Measurements from ENCODE around the gene SETD1B.
"Not testable (repeated sequence)": the region's sequence is repeated elsewhere in the genome, so short reads cannot be mapped to it uniquely, and the experiment has no call there.

SETD1B gene

DNA sequence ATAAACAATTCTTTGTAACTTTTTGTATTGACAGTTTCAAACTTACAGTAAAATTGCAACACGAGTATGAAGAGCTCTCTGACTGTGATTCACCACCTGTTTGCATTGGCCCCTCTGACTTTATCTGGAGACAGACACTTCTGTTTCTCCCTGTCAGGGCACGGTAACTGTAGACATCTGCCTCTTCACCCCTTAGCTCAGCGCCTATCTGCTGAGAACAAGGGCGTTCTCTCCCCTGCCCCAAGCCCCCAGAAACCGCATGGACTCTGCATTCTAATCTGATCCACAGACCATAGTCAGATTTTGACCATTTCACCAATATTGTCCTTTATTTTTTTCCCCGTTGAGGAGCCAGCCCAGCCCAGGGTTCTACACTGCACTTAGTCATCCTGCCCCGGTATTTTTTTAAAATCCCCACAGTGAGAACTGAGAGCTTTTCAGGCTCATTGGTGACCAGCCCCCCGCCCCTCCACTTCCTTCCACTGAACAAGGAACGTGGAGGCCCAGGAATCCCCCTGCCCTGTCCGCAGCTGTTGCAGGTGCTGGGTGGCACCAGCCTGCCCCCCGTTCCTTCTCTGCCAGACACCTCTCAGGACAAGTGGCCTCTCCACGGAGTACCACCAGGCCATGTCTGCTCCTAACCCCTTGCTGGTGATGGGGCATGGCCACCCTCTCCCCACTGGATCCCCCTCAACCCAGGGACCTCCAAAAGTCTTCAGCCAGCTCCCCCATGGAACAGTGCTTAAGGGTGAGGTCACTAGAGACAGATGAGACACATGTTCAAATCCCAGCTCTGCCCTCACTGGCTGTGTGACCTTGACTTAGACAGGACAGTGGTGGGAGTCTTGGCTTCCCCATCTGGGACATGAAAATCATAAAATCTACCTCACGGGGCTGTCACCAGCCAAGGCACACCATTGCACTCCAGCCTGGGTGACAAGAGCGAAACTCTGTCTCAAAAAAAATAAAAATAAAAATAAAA is 21.5 kb upstream of the SETD1B start:
- H3K4me3 ChIP-seq (ENCODE audit: low read length): no peak overlapping the region

GRCh38 chr12:121783766-121784165 is 20.0 kb upstream of the SETD1B start:
- H3K9me3 ChIP-seq (ENCODE audit: insufficient read depth, low read depth, low read length): no peaks in the 10 kb centered on the region
- H3K9ac ChIP-seq (ENCODE audit: low read depth, low read length): no peak overlapping the region
- no peak overlapping the region for H3K4me3 ChIP-seq (ENCODE audit: low read length)
- no peak overlapping the region for H3K27ac ChIP-seq (ENCODE audit: low read length)
- peaks cover under 1% of the 10 kb centered on the region; the same call in 1 of the 2 replicates for H3K36me3 ChIP-seq (ENCODE audit: insufficient read depth, low read depth, low read length)
- no peaks in the 10 kb centered on the region for H3K27me3 ChIP-seq (ENCODE audit: insufficient read depth, low read length)
- peaks cover 7% of the 10 kb centered on the region; the same call in 1 of the 2 replicates for H3K4me1 ChIP-seq (ENCODE audit: insufficient read depth, low read length)

More for the DNA sequence above, 21.5 kb upstream of the SETD1B start:
- H3K9me3 ChIP-seq (ENCODE audit: insufficient read depth, low read depth, low read length): no peaks in the 10 kb centered on the region
- peaks cover 7% of the 10 kb centered on the region; the same call in 1 of the 2 replicates for H3K4me1 ChIP-seq (ENCODE audit: insufficient read depth, low read length)
- peaks cover 5% of the 10 kb centered on the region; the same call in 1 of the 2 replicates for H3K36me3 ChIP-seq (ENCODE audit: insufficient read depth, low read depth, low read length)
- H3K27me3 ChIP-seq (ENCODE audit: insufficient read depth, low read length): no peaks in the 10 kb centered on the region
- H3K9ac ChIP-seq (ENCODE audit: low read depth, low read length): 0 out of 2 replicates have a peak overlapping the region, but pooled peaks have one; percentile 25
- H3K27ac ChIP-seq (ENCODE audit: low read length): no peak overlapping the region

DNA sequence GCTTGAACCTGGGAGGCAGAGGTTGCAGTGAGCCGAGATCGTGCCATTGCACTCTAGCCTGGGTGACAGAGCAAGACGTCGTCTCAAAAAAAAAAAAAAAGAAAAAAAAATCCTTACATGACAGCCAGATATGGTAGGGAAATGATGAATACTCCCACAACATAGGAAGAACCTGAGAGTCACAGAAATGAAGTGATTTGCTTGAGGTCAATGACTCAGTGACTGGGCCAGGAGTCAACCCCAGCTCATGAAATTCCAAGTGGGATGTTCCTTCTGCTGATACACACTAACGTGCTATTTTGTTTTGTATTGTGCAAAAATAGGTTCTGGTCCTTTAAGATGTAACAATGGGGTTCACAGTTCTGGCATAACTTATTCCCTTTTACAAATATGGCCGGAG is 19.3 kb upstream of the SETD1B start:
- Histone ChIP-seq H3K4me1 (ENCODE audit: insufficient read depth, low read length) (peaks cover 7% of the 10 kb centered on the region; the same call in 1 of the 2 replicates), H3K27ac (ENCODE audit: low read length) (no peak overlapping the region)

GRCh38 chr12:121786440-121786825 is 17.4 kb upstream of the SETD1B start:
- no peak overlapping the region for H3K4me3 ChIP-seq (ENCODE audit: low read length)
- H3K27me3 ChIP-seq (ENCODE audit: insufficient read depth, low read length): no peaks in the 10 kb centered on the region
- H3K9me3 ChIP-seq (ENCODE audit: insufficient read depth, low read depth, low read length): no peaks in the 10 kb centered on the region
- H3K27ac ChIP-seq (ENCODE audit: low read length): no peak overlapping the region
- H3K4me1 ChIP-seq (ENCODE audit: insufficient read depth, low read length): peaks cover 7% of the 10 kb centered on the region; the same call in 1 of the 2 replicates
- H3K36me3 ChIP-seq (ENCODE audit: insufficient read depth, low read depth, low read length): no peaks in the 10 kb centered on the region; the same call in 1 of the 2 replicates
- no peak overlapping the region for H3K9ac ChIP-seq (ENCODE audit: low read depth, low read length)

More for the DNA sequence above, 19.3 kb upstream of the SETD1B start:
- Histone ChIP-seq H3K9ac (ENCODE audit: low read depth, low read length) (no peak overlapping the region), H3K9me3 (ENCODE audit: insufficient read depth, low read depth, low read length) (no peaks in the 10 kb centered on the region), H3K36me3 (ENCODE audit: insufficient read depth, low read depth, low read length) (no peaks in the 10 kb centered on the region; the same call in 1 of the 2 replicates), H3K27me3 (ENCODE audit: insufficient read depth, low read length) (no peaks in the 10 kb centered on the region), H3K4me3 (ENCODE audit: low read length) (no peak overlapping the region)

GRCh38 chr12:121787063-121788025 is 16.5 kb upstream of the SETD1B start:
- H3K4me1 ChIP-seq (ENCODE audit: insufficient read depth, low read length): no peaks in the 10 kb centered on the region
- H3K4me3 ChIP-seq (ENCODE audit: low read length): no peak overlapping the region
- H3K27ac ChIP-seq (ENCODE audit: low read length): no peak overlapping the region
- H3K27me3 ChIP-seq (ENCODE audit: insufficient read depth, low read length): no peaks in the 10 kb centered on the region
- H3K9ac ChIP-seq (ENCODE audit: low read depth, low read length): no peak overlapping the region
- no peaks in the 10 kb centered on the region for H3K9me3 ChIP-seq (ENCODE audit: insufficient read depth, low read depth, low read length)
- no peaks in the 10 kb centered on the region; the same call in 1 of the 2 replicates for H3K36me3 ChIP-seq (ENCODE audit: insufficient read depth, low read depth, low read length)

GRCh38 chr12:121788176-121788818 is 15.5 kb upstream of the SETD1B start:
- no peak overlapping the region for H3K4me3 ChIP-seq (ENCODE audit: low read length)
- peaks cover 5% of the 10 kb centered on the region; the same call in 1 of the 2 replicates for H3K4me1 ChIP-seq (ENCODE audit: insufficient read depth, low read length)
- no peaks in the 10 kb centered on the region for H3K27me3 ChIP-seq (ENCODE audit: insufficient read depth, low read length)
- no peak overlapping the region for H3K27ac ChIP-seq (ENCODE audit: low read length)
- H3K9ac ChIP-seq (ENCODE audit: low read depth, low read length): no peak overlapping the region
- H3K9me3 ChIP-seq (ENCODE audit: insufficient read depth, low read depth, low read length): no peaks in the 10 kb centered on the region
- no peaks in the 10 kb centered on the region; the same call in 1 of the 2 replicates for H3K36me3 ChIP-seq (ENCODE audit: insufficient read depth, low read depth, low read length)

DNA sequence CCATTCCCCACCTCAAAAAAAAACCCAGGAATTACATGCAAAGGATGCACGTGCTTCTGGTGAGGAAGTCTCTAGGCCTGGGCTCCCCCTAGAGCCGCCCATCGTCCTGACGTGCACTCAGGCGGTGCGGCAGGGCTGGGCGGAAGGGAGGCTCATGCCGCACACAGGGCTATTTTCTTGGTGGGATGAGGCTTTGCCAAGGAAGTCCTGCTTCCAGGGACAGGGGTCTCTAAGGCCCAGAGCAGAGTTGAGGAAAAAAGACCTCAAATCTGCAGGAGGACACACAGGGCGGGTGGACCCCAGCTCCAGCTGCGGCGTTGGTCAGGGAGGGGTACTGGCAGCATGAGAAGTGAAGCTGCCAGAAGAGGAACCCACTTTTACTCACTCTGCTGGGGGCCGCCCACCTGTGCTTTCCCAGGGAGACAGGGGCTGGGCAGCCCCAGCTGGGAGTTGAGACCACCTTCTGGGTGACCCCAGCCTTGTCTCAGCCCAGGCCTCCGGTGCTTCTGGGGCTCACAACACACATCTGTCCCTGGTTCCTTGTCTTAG is 14.5 kb upstream of the SETD1B start:
- Histone ChIP-seq H3K9ac (ENCODE audit: low read depth, low read length) (no peak overlapping the region), H3K4me1 (ENCODE audit: insufficient read depth, low read length) (peaks cover 5% of the 10 kb centered on the region; the same call in 1 of the 2 replicates), H3K36me3 (ENCODE audit: insufficient read depth, low read depth, low read length) (no peaks in the 10 kb centered on the region; the same call in 1 of the 2 replicates), H3K9me3 (ENCODE audit: insufficient read depth, low read depth, low read length) (no peaks in the 10 kb centered on the region), H3K27me3 (ENCODE audit: insufficient read depth, low read length) (no peaks in the 10 kb centered on the region), H3K27ac (ENCODE audit: low read length) (no peak overlapping the region), H3K4me3 (ENCODE audit: low read length) (no peak overlapping the region)

DNA sequence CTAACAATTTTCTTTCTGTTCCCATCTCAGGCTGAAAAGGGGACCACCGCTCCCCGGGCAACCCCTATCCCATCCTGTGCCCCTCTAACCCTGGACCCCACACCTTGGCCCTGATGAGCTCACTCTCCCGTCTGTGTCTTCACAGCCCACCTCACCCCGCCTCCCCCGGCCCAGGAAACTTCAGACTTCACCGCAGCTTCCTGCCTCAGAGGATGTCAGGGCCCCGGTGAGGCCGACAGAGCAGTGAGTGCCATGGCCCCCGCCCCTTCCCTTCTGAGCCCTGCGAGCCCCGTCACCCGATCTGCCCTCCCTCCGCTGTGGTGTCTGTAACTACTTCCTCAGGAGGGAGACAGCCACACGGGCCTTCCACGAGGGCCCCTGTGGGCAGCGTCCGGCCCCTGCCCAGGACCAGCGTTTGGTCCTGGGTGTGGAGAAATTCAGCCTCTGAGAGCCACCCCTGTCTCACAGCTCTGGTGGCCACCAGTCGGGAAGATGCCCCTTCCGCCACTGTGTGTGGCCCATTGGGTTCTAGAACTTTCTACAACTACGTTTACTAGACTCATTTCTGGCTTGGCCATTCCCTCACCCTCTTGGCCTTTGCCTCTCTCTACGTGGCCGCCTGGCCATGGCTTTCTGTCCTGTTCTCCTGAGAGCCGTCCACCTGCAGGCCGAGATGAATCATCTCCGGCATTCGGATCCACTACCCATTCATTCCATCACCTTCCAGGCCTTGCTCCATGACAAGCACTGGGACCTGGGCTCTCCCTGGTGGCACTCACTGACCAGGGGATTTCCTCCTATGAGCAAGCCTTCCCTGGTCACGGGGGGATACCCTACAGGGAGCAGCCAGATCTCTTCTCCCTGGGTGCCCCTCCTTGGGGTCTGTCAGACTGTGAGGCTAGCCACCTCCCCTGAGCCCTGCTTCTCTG is 13.7 kb upstream of the SETD1B start:
- H3K9me3 ChIP-seq (ENCODE audit: insufficient read depth, low read depth, low read length): no peaks in the 10 kb centered on the region
- no peaks in the 10 kb centered on the region for H3K27me3 ChIP-seq (ENCODE audit: insufficient read depth, low read length)
- peaks cover 5% of the 10 kb centered on the region; the same call in 1 of the 2 replicates for H3K4me1 ChIP-seq (ENCODE audit: insufficient read depth, low read length)
- H3K36me3 ChIP-seq (ENCODE audit: insufficient read depth, low read depth, low read length): no peaks in the 10 kb centered on the region; the same call in none of the 2 replicates
- no peak overlapping the region for H3K4me3 ChIP-seq (ENCODE audit: low read length)
- H3K9ac ChIP-seq (ENCODE audit: low read depth, low read length): no peak overlapping the region
- H3K27ac ChIP-seq (ENCODE audit: low read length): no peak overlapping the region

DNA sequence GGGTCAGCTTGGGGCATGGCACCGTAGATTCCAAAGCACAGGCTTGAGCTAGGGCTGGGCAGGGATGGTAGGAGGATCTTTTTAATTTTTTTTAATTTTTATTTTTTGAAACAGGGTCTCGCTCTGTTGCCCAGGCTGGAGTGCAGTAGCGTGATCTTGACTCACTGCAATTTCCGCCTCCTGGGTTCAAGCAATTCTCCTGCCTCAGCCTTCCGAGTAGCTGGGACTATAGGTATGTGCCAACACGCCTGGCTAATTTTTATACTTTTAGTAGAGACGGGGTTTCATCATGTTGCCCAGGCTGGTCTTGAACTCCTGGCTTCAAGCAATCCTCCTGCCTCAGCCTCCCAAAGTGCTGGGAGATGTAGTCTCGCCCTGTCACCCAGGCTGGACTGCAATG is 13.0 kb upstream of the SETD1B start:
- not testable (repeated sequence) for H3K9ac ChIP-seq (ENCODE audit: low read depth, low read length); H3K27me3 ChIP-seq (ENCODE audit: insufficient read depth, low read length); H3K4me1 ChIP-seq (ENCODE audit: insufficient read depth, low read length); H3K4me3 ChIP-seq (ENCODE audit: low read length); H3K27ac ChIP-seq (ENCODE audit: low read length); H3K9me3 ChIP-seq (ENCODE audit: insufficient read depth, low read depth, low read length); H3K36me3 ChIP-seq (ENCODE audit: insufficient read depth, low read depth, low read length)
